SK-N-SH (cell line): ENCODE data around the gene DENND1C. TPM values are rescaled to one million over a fixed set of nuclear protein-coding genes. Genes with fewer than 3 reads are reported as not detected.

Source experiments
- CTCF ChIA-PET: fragments of 300-600, 350-600 bp; formaldehyde crosslinking; extraction: SDS; loops from one replicate; lab custom pipeline; 2021; lab: Yijun Ruan, JAX
- POLR2A ChIA-PET: fragments of 350-600 bp; sonication (Branson Sonifier 250); formaldehyde crosslinking; extraction: SDS; loops from one replicate; lab custom pipeline; 2020; ENCODE audit warnings: antibody characterized with exemption, inconsistent platforms; lab: Yijun Ruan, JAX
- DNase-seq: peaks from one replicate; pipeline ENCODE4 v3.0.0; 2012
- H2AFZ ChIP-seq: fragments of 200-600 bp; sonication (generic); 2 replicates; pipeline ENCODE4 v1.8.1; 2016; ENCODE audit warnings: antibody characterized with exemption, mild to moderate bottlenecking, low read depth
- H3F3A ChIP-seq: fragments of 200-600 bp; sonication (generic); replicated peaks from 2 replicates; pipeline ENCODE3; 2016; ENCODE audit warnings: antibody characterized with exemption, mild to moderate bottlenecking; ENCODE audit not compliant: insufficient read depth
- H3K27ac ChIP-seq, 2 experiments: fragments of 200-500 bp in 1 of 2; fragments of 200-600 bp in 1 of 2; sonication (Bioruptor generic) in 1 of 2; sonication (generic), shearing (Covaris generic) in 1 of 2; 2 replicates each; pipeline versions ENCODE4 v1.5.1 to v1.6.1; 2014 to 2016; ENCODE audit warnings: low read depth in 2 of 2, inconsistent platforms in 1 of 2, low read length in 1 of 2, mild to moderate bottlenecking in 1 of 2, mixed read lengths in 1 of 2
- H3K27me3 ChIP-seq: fragments of 200-600 bp; sonication (generic), shearing (Covaris generic); 2 replicates; pipeline ENCODE4 v1.6.1; 2016; ENCODE audit warnings: mixed run types; ENCODE audit not compliant: insufficient read depth
- H3K36me3 ChIP-seq, 2 experiments: fragments of 200-500 bp in 1 of 2; fragments of 200-600 bp in 1 of 2; sonication (Bioruptor generic) in 1 of 2; sonication (generic) in 1 of 2; replicated peaks in 1 of 2; 2 replicates each; pipeline versions ENCODE3 to v1.5.1; 2014 to 2016; ENCODE audit warnings: low read length in 1 of 2, mild to moderate bottlenecking in 1 of 2; ENCODE audit not compliant: insufficient read depth in 2 of 2, control insufficient read depth in 1 of 2
- H3K4me1 ChIP-seq, 2 experiments: fragments of 200-500 bp in 1 of 2; fragments of 200-600 bp in 1 of 2; sonication (Bioruptor generic) in 1 of 2; sonication (generic), shearing (Covaris generic) in 1 of 2; 2 replicates each; pipeline versions ENCODE4 v1.5.1 to v1.6.1; 2014 to 2016; ENCODE audit warnings: low read depth in 1 of 2, low read length in 1 of 2, mixed run types in 1 of 2; ENCODE audit not compliant: insufficient read depth in 2 of 2, control insufficient read depth in 1 of 2
- H3K4me2 ChIP-seq: fragments of 200-600 bp; sonication (generic), shearing (Covaris generic); 2 replicates; pipeline ENCODE4 v1.6.1; 2017; ENCODE audit warnings: mixed run types
- H3K4me3 ChIP-seq, 2 experiments: fragments of 200-500 bp in 1 of 2; fragments of 200-600 bp in 1 of 2; sonication (Bioruptor generic) in 1 of 2; sonication (generic), shearing (Covaris generic) in 1 of 2; 2 replicates each; pipeline versions ENCODE4 v1.5.1 to v1.8.1; 2014 to 2016; ENCODE audit warnings: low read depth in 2 of 2, inconsistent platforms in 1 of 2, low read length in 1 of 2, mild to moderate bottlenecking in 1 of 2, mixed read lengths in 1 of 2, moderate library complexity in 1 of 2
- H3K79me2 ChIP-seq: fragments of 200-600 bp; sonication (generic); 2 replicates; pipeline ENCODE4 v1.8.1; 2017; ENCODE audit warnings: mild to moderate bottlenecking; ENCODE audit not compliant: insufficient read depth
- H3K9ac ChIP-seq: fragments of 200-600 bp; sonication (generic); 2 replicates; pipeline ENCODE4 v1.6.1; 2017; ENCODE audit warnings: mixed run types
- H3K9me2 ChIP-seq: fragments of 200-600 bp; sonication (generic); 2 replicates; pipeline ENCODE4 v1.6.1; 2017; ENCODE audit warnings: mixed run types
- H3K9me3 ChIP-seq: fragments of 200-600 bp; sonication (generic); 2 replicates; pipeline ENCODE4 v1.6.1; 2017; ENCODE audit warnings: mixed run types, mild to moderate bottlenecking, moderate library complexity
- H4K20me1 ChIP-seq: fragments of 200-600 bp; sonication (generic); 2 replicates; pipeline ENCODE4 v1.6.1; 2017; ENCODE audit warnings: mild to moderate bottlenecking, mixed run types; ENCODE audit not compliant: insufficient read depth
- CTCF ChIP-seq: fragments of 200-600 bp; sonication (generic); IDR thresholded peaks from 2 replicates; pipeline ENCODE4 v1.6.1; 2017; ENCODE audit warnings: antibody characterized with exemption, mild to moderate bottlenecking, moderate library complexity
- EP300 ChIP-seq, 2 experiments: IDR thresholded peaks; 2 replicates each; pipeline versions ENCODE4 v1.4.0 to v1.6.1; 2012; ENCODE audit warnings: borderline replicate concordance in 1 of 2, low read depth in 1 of 2, low read length in 1 of 2
- FOXJ3 ChIP-seq: sonication (generic); formaldehyde crosslinking; IDR thresholded peaks from 2 replicates; pipeline ENCODE4 v1.5.1; 2020; ENCODE audit warnings: mild to moderate bottlenecking, missing genetic modification reagents
- FOXM1 ChIP-seq: IDR thresholded peaks from 2 replicates; pipeline ENCODE4 v1.4.0; 2012; ENCODE audit warnings: low read depth, mild to moderate bottlenecking
- GABPA ChIP-seq: IDR thresholded peaks from 2 replicates; pipeline ENCODE4 v1.4.0; 2012; ENCODE audit warnings: low read depth, mild to moderate bottlenecking
- GATA2 ChIP-seq: sonication (generic); formaldehyde crosslinking; IDR thresholded peaks from 2 replicates; pipeline ENCODE4 v1.5.0; 2020; ENCODE audit warnings: mild to moderate bottlenecking, missing genetic modification reagents
- JUND ChIP-seq: IDR thresholded peaks from 2 replicates; pipeline ENCODE4 v1.4.0; 2012
- MAX ChIP-seq: IDR thresholded peaks from 2 replicates; pipeline ENCODE4 v1.4.0; 2012; ENCODE audit warnings: low read depth
- MEF2A ChIP-seq: IDR thresholded peaks from 2 replicates; pipeline ENCODE4 v1.4.0; 2012; ENCODE audit warnings: low read depth, borderline replicate concordance
- RAD21 ChIP-seq: IDR thresholded peaks from 2 replicates; pipeline ENCODE4 v1.6.1; 2012; ENCODE audit warnings: mild to moderate bottlenecking, low read length
- REST ChIP-seq: IDR thresholded peaks from 2 replicates; pipeline ENCODE4 v1.6.1; 2012; ENCODE audit warnings: mild to moderate bottlenecking, low read depth, low read length, moderate library complexity
- RFX5 ChIP-seq: IDR thresholded peaks from 2 replicates; pipeline ENCODE4 v1.6.1; 2012; ENCODE audit warnings: mild to moderate bottlenecking, improper control_type of control experiment, low read length
- RXRA ChIP-seq: IDR thresholded peaks from 2 replicates; pipeline ENCODE4 v1.4.0; 2012; ENCODE audit warnings: low read depth, mild to moderate bottlenecking, borderline replicate concordance
- TEAD4 ChIP-seq: IDR thresholded peaks from 2 replicates; pipeline ENCODE4 v1.4.0; 2012; ENCODE audit warnings: mild to moderate bottlenecking, borderline replicate concordance; ENCODE audit not compliant: insufficient read depth
- USF2 ChIP-seq: fragments of 150-350 bp; IDR thresholded peaks from 2 replicates; pipeline ENCODE4 v1.6.1; 2017; ENCODE audit warnings: antibody characterized with exemption, low read length, low read depth, borderline replicate concordance
- YY1 ChIP-seq: IDR thresholded peaks from 2 replicates; pipeline ENCODE4 v1.4.0; 2012; ENCODE audit warnings: low read depth, mild to moderate bottlenecking
- WGBS: methylation state at CpG from one replicate; pipeline ENCODE4 v1.1.6; 2017; ENCODE audit warnings: low lambda C conversion rate; 5-methylcytosine and 5-hydroxymethylcytosine counted together
- polyA plus RNA-seq, 3 experiments: library from polyadenylated mRNA; depleted of rRNA; stranded (reverse); fragments of >200 nt; gene quantifications; 2 replicates each; pipeline ENCODE4 v1.2.3, GENCODE V29; 2012

DENND1C gene
- polyA plus RNA-seq, 1 of the 3 experiments (the other 2 are of a cell fraction) = 0.05 TPM

GRCh38 chr19:6431891-6432290 is 49.7 kb downstream of the DENND1C start:
- no peak for DNase-seq
- 60% methylated on average over 11 of the region's 11 CpGs for WGBS
- no peak overlapping the region for H3K27ac ChIP-seq
- H4K20me1 ChIP-seq = no peaks in the 10 kb centered on the region
- no peaks in the 10 kb centered on the region for H3K9me2 ChIP-seq
- H3K4me3 ChIP-seq = no peak overlapping the region
- no peak overlapping the region for H2AFZ ChIP-seq
- no peak for TF ChIP-seq FOXJ3
- TF ChIP-seq GATA2 (CRISPR knock-in tag) = no peak
- TF ChIP-seq YY1 = no peak
- no peak for TF ChIP-seq MAX
- TF ChIP-seq JUND = no peak
- TF ChIP-seq USF2 = no peak
- no peak for TF ChIP-seq RXRA
- no peak for TF ChIP-seq GABPA
- TF ChIP-seq EP300 (IDR thresholded peaks at IDR 0.05; ENCODE audit: borderline replicate concordance in 1 of 2, low read depth in 1 of 2, low read length in 1 of 2) = no peak
- TF ChIP-seq FOXM1 = no peak
- no peak for TF ChIP-seq CTCF
- no peak for TF ChIP-seq RAD21
- TF ChIP-seq MEF2A = no peak
- no peak for TF ChIP-seq REST
- TF ChIP-seq TEAD4 = no peak
- no peak for TF ChIP-seq RFX5
- no peaks in the 10 kb centered on the region for H3K79me2 ChIP-seq
- H3F3A ChIP-seq = no peaks in the 10 kb centered on the region
- H3K36me3 ChIP-seq = no peaks in the 10 kb centered on the region
- POLR2A ChIA-PET = no interaction called here
- no peaks in the 10 kb centered on the region for H3K27me3 ChIP-seq
- CTCF ChIA-PET = no interaction called here
- H3K4me1 ChIP-seq = no peaks in the 10 kb centered on the region
- no peak overlapping the region for H3K9ac ChIP-seq
- no peaks in the 10 kb centered on the region for H3K9me3 ChIP-seq
- no peak overlapping the region for H3K4me2 ChIP-seq
